ENCODE measurements around the gene SPSB3.

Gene SPSB3

GRCh38 chr16:1763521-1764511 lies 18.6 kb downstream of the SPSB3 start:
- no peak for DNase-seq (ENCODE audit: low spot score)

GRCh38 chr16:1762879-1763520 lies 19.4 kb downstream of the SPSB3 start:
- no peak for DNase-seq (ENCODE audit: low spot score)

GRCh38 chr16:1762196-1762878 lies 20.0 kb downstream of the SPSB3 start:
- DNase-seq (ENCODE audit: low spot score): no peak

GRCh38 chr16:1761751-1762150 lies 20.6 kb downstream of the SPSB3 start:
- no peak for DNase-seq (ENCODE audit: low spot score)

GRCh38 chr16:1760911-1761310 lies 21.5 kb downstream of the SPSB3 start:
- no peak for DNase-seq (ENCODE audit: low spot score)

- DNase-seq (ENCODE audit: low spot score): no peak
Measured at GRCh38 chr16:1759511-1759910, 22.9 kb downstream of the SPSB3 start.

GRCh38 chr16:1758923-1759322 lies 23.4 kb downstream of the SPSB3 start:
- no peak for DNase-seq (ENCODE audit: low spot score)

GRCh38 chr16:1757714-1758461 lies 24.5 kb downstream of the SPSB3 start:
- no peak for DNase-seq (ENCODE audit: low spot score)

- DNase-seq (ENCODE audit: low spot score): no peak
Measured at GRCh38 chr16:1754204-1754603, 28.2 kb downstream of the SPSB3 start.

- no peak for DNase-seq (ENCODE audit: low spot score)
Measured at GRCh38 chr16:1752853-1753252, 29.5 kb downstream of the SPSB3 start.

GRCh38 chr16:1751946-1752345 lies 30.4 kb downstream of the SPSB3 start:
- no peak for DNase-seq (ENCODE audit: low spot score)

- no peak for DNase-seq (ENCODE audit: low spot score)
Measured at GRCh38 chr16:1749152-1750117, 32.9 kb downstream of the SPSB3 start.

- DNase-seq (ENCODE audit: low spot score): no peak
Measured at GRCh38 chr16:1747934-1748333, 34.4 kb downstream of the SPSB3 start.

GRCh38 chr16:1746693-1747195 lies 35.6 kb downstream of the SPSB3 start:
- no peak for DNase-seq (ENCODE audit: low spot score)

- DNase-seq (ENCODE audit: low spot score): no peak
Measured at GRCh38 chr16:1745900-1746692, 36.3 kb downstream of the SPSB3 start.

- DNase-seq (ENCODE audit: low spot score): no peak
Measured at GRCh38 chr16:1745181-1745899, 37.0 kb downstream of the SPSB3 start.

- DNase-seq (ENCODE audit: low spot score): no peak
Measured at GRCh38 chr16:1744338-1744840, 38.0 kb downstream of the SPSB3 start.

- DNase-seq (ENCODE audit: low spot score): no peak
Measured at GRCh38 chr16:1743376-1744337, 38.7 kb downstream of the SPSB3 start.
